T-helper 2 cell treated with Interferon-gamma antibody and Interleukin-4, amounts not matched to agents 100 ng/mL and 5 ng/mL, for 36 hours (primary cell): ENCODE measurements around the gene UFSP1. TPM values are rescaled to one million over a fixed set of nuclear protein-coding genes. Genes with fewer than 3 reads are reported as not detected.

Experiments used
- intact Hi-C: fragments of 100-400 bp; cut with micrococcal nuclease; formaldehyde crosslinking; loops from one replicate; pipeline ENCODE4 v1.15.1; 2023
- total RNA-seq: library from RNA; stranded (reverse); gene quantifications from 2 replicates; pipeline ENCODE4 v1.2.3, GENCODE V29; 2022

The UFSP1 gene
- total RNA-seq, 1 donor from 2014 or later: 3.5 TPM

GRCh38 chr7:100863406-100863950 is 26.0 kb downstream of the UFSP1 start:
- intact Hi-C loops: no loop called here

GRCh38 chr7:100861616-100861985 is 27.9 kb downstream of the UFSP1 start:
- intact Hi-C loops: no loop called here

GRCh38 chr7:100860702-100861615 is 28.6 kb downstream of the UFSP1 start:
- intact Hi-C loops: no loop called here

- intact Hi-C loops: no loop called here
Observed at GRCh38 chr7:100859856-100860255, 29.7 kb downstream of the UFSP1 start.

GRCh38 chr7:100856871-100857282 is 32.6 kb downstream of the UFSP1 start:
- intact Hi-C loops: no loop called here

GRCh38 chr7:100855515-100855914 is 34.0 kb downstream of the UFSP1 start:
- intact Hi-C loops: no loop called here

GRCh38 chr7:100854899-100855298 is 34.6 kb downstream of the UFSP1 start:
- intact Hi-C loops: loop anchor here (5.0 kb wide), 1 partner anchor 163 kb away; the partner anchor contains the start of gene GIGYF1

GRCh38 chr7:100854146-100854895 is 35.2 kb downstream of the UFSP1 start:
- intact Hi-C loops: loop anchor here (5.0 kb wide), 1 partner anchor 162 kb away; the partner anchor contains the start of gene GIGYF1

- intact Hi-C loops: loop anchor here (1.0 to 5.0 kb wide), 5 partner anchors 23 to 160 kb away; partner anchors contain the start of genes GIGYF1, SRRT and UFSP1
Observed at GRCh38 chr7:100852048-100852872, 37.3 kb downstream of the UFSP1 start, which contains the start of gene SLC12A9. Gene SLC12A9, plus strand, starts transcription at chr7:100852713. Its CDS starts 1,485 bp downstream, at chr7:100854198.

GRCh38 chr7:100847360-100847759 is 42.2 kb downstream of the UFSP1 start:
- intact Hi-C loops: no loop called here

GRCh38 chr7:100840470-100841100 is 48.9 kb downstream of the UFSP1 start:
- intact Hi-C loops: no loop called here

GRCh38 chr7:100839361-100839760 is 50.2 kb downstream of the UFSP1 start:
- intact Hi-C loops: loop anchor here (5.0 kb wide), 1 partner anchor 37 kb away; no protein-coding TSS in a partner anchor

Other genes starting within 250 kb of the UFSP1 start
- gene TFR2, start 248.2 kb downstream of the UFSP1 start, total RNA-seq: 11.7 and 13.5 TPM in 2 replicates
- not detected in 2 replicates for gene ACTL6B, start 233.3 kb downstream of the UFSP1 start, total RNA-seq
- gene GNB2, start 216.0 kb downstream of the UFSP1 start, total RNA-seq: 239 and 243 TPM in 2 replicates
- 43.5 and 49.7 TPM in 2 replicates for gene GIGYF1, start 195.5 kb downstream of the UFSP1 start, total RNA-seq
- gene POP7, start 183.6 kb downstream of the UFSP1 start, total RNA-seq: 45.4 and 46.8 TPM in 2 replicates
- gene EPO, start 169.2 kb downstream of the UFSP1 start, total RNA-seq: not detected in 2 replicates
- not detected in 2 replicates for gene ZAN, start 156.1 kb downstream of the UFSP1 start, total RNA-seq
- gene EPHB4, start 62.2 kb downstream of the UFSP1 start, total RNA-seq: 1.5 and 1.7 TPM in 2 replicates
- 41.3 and 45.6 TPM in 2 replicates for gene SLC12A9, start 37.0 kb downstream of the UFSP1 start, total RNA-seq
- 27.0 and 30.8 TPM in 2 replicates for gene TRIP6, start 22.3 kb downstream of the UFSP1 start, total RNA-seq
- 247 and 258 TPM in 2 replicates for gene SRRT, start 14.6 kb downstream of the UFSP1 start, total RNA-seq
- 0.23 TPM in 1 of 2 replicates, not detected in the other for gene ACHE, start 6.2 kb upstream of the UFSP1 start, total RNA-seq
- not detected in 2 replicates for gene MUC3A, start 59.8 kb upstream of the UFSP1 start, total RNA-seq
- 0.48 TPM in 2 replicates for gene MUC12, start 79.8 kb upstream of the UFSP1 start, total RNA-seq
- gene MUC17, start 130.4 kb upstream of the UFSP1 start, total RNA-seq: not detected in 2 replicates
- gene TRIM56, start 195.8 kb upstream of the UFSP1 start, total RNA-seq: 60.0 and 61.6 TPM in 2 replicates
- 0.14 and 0.27 TPM in 2 replicates for gene SERPINE1, start 237.4 kb upstream of the UFSP1 start, total RNA-seq